HepG2 (cell line): ENCODE results near the gene RAB40C. TPM values are rescaled to one million over a fixed set of nuclear protein-coding genes. Genes with fewer than 3 reads are reported as not detected.

Experiments used
- AGO2 ChIP-seq: fragments of 200-400 bp; formaldehyde crosslinking; optimal IDR thresholded peaks from 2 replicates; pipeline ENCODE3; 2017; ENCODE audit warnings: mild to moderate bottlenecking, low read depth, low read length, moderate library complexity
- ATF2 ChIP-seq: sonication (generic); formaldehyde crosslinking; IDR thresholded peaks from 2 replicates; pipeline ENCODE4 v1.4.0; 2020; ENCODE audit warnings: missing genetic modification reagents
- CBX2 ChIP-seq, 2 experiments: fragments of 200-600 bp in 1 of 2; sonication (generic); formaldehyde crosslinking in 1 of 2; IDR thresholded peaks; 2 replicates each; pipeline versions ENCODE4 v1.7.0 to v1.8.1; 2018 to 2022; ENCODE audit warnings: low read depth in 2 of 2, low read length in 1 of 2, mild to moderate bottlenecking in 1 of 2, missing genetic modification reagents in 1 of 2
- CREB3 ChIP-seq: sonication (generic); formaldehyde crosslinking; IDR thresholded peaks from 2 replicates; pipeline ENCODE4 v1.5.0; 2020; ENCODE audit warnings: missing genetic modification reagents
- FUBP1 ChIP-seq: sonication (generic); formaldehyde crosslinking; IDR thresholded peaks from 2 replicates; pipeline ENCODE4 v1.5.1; 2020; ENCODE audit warnings: missing genetic modification reagents, mild to moderate bottlenecking, borderline replicate concordance
- KLF15 ChIP-seq: sonication (generic); formaldehyde crosslinking; IDR thresholded peaks from 2 replicates; pipeline ENCODE4 v1.8.1; 2023; ENCODE audit warnings: borderline replicate concordance, mild to moderate bottlenecking, inconsistent platforms, missing genetic modification reagents, mixed read lengths
- NCOA5 ChIP-seq: sonication (generic); formaldehyde crosslinking; IDR thresholded peaks from 2 replicates; pipeline ENCODE4 v1.4.0; 2020; ENCODE audit warnings: missing genetic modification reagents
- NFATC3 ChIP-seq: sonication (generic); formaldehyde crosslinking; IDR thresholded peaks from 2 replicates; pipeline ENCODE4 v1.5.1; 2020; ENCODE audit warnings: mild to moderate bottlenecking, missing genetic modification reagents
- PITX1 ChIP-seq: sonication (generic); formaldehyde crosslinking; IDR thresholded peaks from 2 replicates; pipeline ENCODE4 v1.5.1; 2020; ENCODE audit warnings: mild to moderate bottlenecking, missing genetic modification reagents
- PLRG1 ChIP-seq: fragments of 450-650 bp; conservative IDR thresholded peaks from 2 replicates; pipeline ENCODE4 v1.6.1; 2016
- PRDM15 ChIP-seq: sonication (generic); formaldehyde crosslinking; IDR thresholded peaks from 2 replicates; pipeline ENCODE4 v1.4.0; 2020; ENCODE audit warnings: missing genetic modification reagents
- RAD21 ChIP-seq: fragments of 450-650 bp; formaldehyde crosslinking; IDR thresholded peaks from 2 replicates; pipeline ENCODE4 v1.5.0; 2020; ENCODE audit warnings: mild to moderate bottlenecking
- SAP130 ChIP-seq: IDR thresholded peaks from 2 replicates; pipeline ENCODE4 v1.6.1; 2016; ENCODE audit warnings: low read depth
- SATB2 ChIP-seq: sonication (generic); formaldehyde crosslinking; IDR thresholded peaks from 2 replicates; pipeline ENCODE4 v1.5.0; 2020; ENCODE audit warnings: missing genetic modification reagents
- ZFAT ChIP-seq: sonication (generic); formaldehyde crosslinking; conservative IDR thresholded peaks from 2 replicates; pipeline ENCODE4 v1.8.1; 2023; ENCODE audit warnings: missing genetic modification reagents, inconsistent platforms
- ZFP1 ChIP-seq: IDR thresholded peaks from 2 replicates; pipeline ENCODE4 v1.6.1; 2016
- ZNF225 ChIP-seq: sonication (generic); formaldehyde crosslinking; IDR thresholded peaks from 2 replicates; pipeline ENCODE4 v1.4.0; 2020; ENCODE audit warnings: mild to moderate bottlenecking, missing genetic modification reagents
- ZNF335 ChIP-seq: sonication (generic); formaldehyde crosslinking; IDR thresholded peaks from 2 replicates; pipeline ENCODE4 v1.4.0; 2020; ENCODE audit warnings: missing genetic modification reagents
- ZNF383 ChIP-seq: sonication (generic); formaldehyde crosslinking; IDR thresholded peaks from 2 replicates; pipeline ENCODE4 v1.4.0; 2020; ENCODE audit warnings: missing genetic modification reagents, mild to moderate bottlenecking, borderline replicate concordance
- ZNF543 ChIP-seq: sonication (generic); formaldehyde crosslinking; IDR thresholded peaks from 2 replicates; pipeline ENCODE4 v1.4.0; 2020; ENCODE audit warnings: mild to moderate bottlenecking, missing genetic modification reagents
- ZNF768 ChIP-seq: sonication (generic); formaldehyde crosslinking; IDR thresholded peaks from 2 replicates; pipeline ENCODE4 v1.4.0; 2020; ENCODE audit warnings: missing genetic modification reagents
- ZNF792 ChIP-seq: IDR thresholded peaks from 2 replicates; pipeline ENCODE4 v1.6.1; 2016
- ZNF816 ChIP-seq: sonication (generic); formaldehyde crosslinking; IDR thresholded peaks from 2 replicates; pipeline ENCODE4 v1.8.0; 2022; ENCODE audit warnings: missing genetic modification reagents, mild to moderate bottlenecking, borderline replicate concordance
- polyA plus RNA-seq, 8 experiments: library from polyadenylated mRNA; depleted of rRNA in 3 of 8; stranded (reverse) in 7 of 8; unstranded in 1 of 8; fragments of >200 nt; fragmentation: Illumina TruSeq in 4 of 8; extraction: Trizol in 4 of 8; gene quantifications; 2 replicates each; pipeline versions ENCODE4 v1.2.1 to v1.2.3, GENCODE V29; 2011 to 2016; ENCODE audit warnings: low read depth in 4 of 8, missing spikeins in 1 of 8, mixed read lengths in 1 of 8; ENCODE audit not compliant: insufficient read depth in 1 of 8
- total RNA-seq, 5 experiments: library from RNA; depleted of rRNA; stranded (reverse); fragments of >200 nt; fragmentation: Illumina TruSeq; extraction: Trizol; gene quantifications; 2 replicates each; pipeline ENCODE4 v1.2.3, GENCODE V29; 2016; ENCODE audit warnings: low read depth in 1 of 5

RAB40C gene
- total and polyA plus RNA-seq, 2 of the 13 experiments (the other 11 are each of a cell fraction or from before 2014, with no cell fraction given) = 7.7 to 11.5 TPM

GRCh38 chr16:641326-642188, 51.7 kb downstream of the RAB40C start, which contains the start of gene MCRIP2 (continued):
- TF ChIP-seq PRDM15 (CRISPR knock-in tag) = no peak
- 0 out of 2 replicates have a peak, but pooled peaks have one; percentile 7 for TF ChIP-seq ZNF543 (CRISPR knock-in tag)
- peak; percentile 77 for TF ChIP-seq SAP130
- TF ChIP-seq KLF15 = no peak
- TF ChIP-seq PLRG1 = no peak
- no peak for TF ChIP-seq ATF2 (CRISPR knock-in tag)
- TF ChIP-seq ZNF792 = peak; percentile 46; the same call in 1 of the 2 replicates
- TF ChIP-seq ZFAT = no peak
- no peak for TF ChIP-seq NFATC3 (CRISPR knock-in tag)
- TF ChIP-seq ZNF225 (CRISPR knock-in tag) = no peak
- no peak; the same call in 1 of the 2 replicates for TF ChIP-seq ZNF816 (CRISPR knock-in tag)
- 0 out of 2 replicates have a peak, but pooled peaks have one; percentile 31 for TF ChIP-seq PITX1 (CRISPR knock-in tag)
- no peak for TF ChIP-seq ZNF383
- TF ChIP-seq ZNF768 (CRISPR knock-in tag) = peak; percentile 36; the same call in 1 of the 2 replicates
- TF ChIP-seq FUBP1 = no peak
- TF ChIP-seq ZNF335 = no peak
- no peak for TF ChIP-seq CBX2 (IDR thresholded peaks at IDR 0.05; ENCODE audit: low read depth, low read length)
- TF ChIP-seq CBX2 (CRISPR knock-in tag; IDR thresholded peaks at IDR 0.05; ENCODE audit: low read depth) = no peak
- TF ChIP-seq AGO2 = peak; percentile 26
- TF ChIP-seq SATB2 = no peak
- TF ChIP-seq ZFP1 = no peak
- peak; percentile 52; the same call in 1 of the 2 replicates for TF ChIP-seq RAD21 (CRISPR knock-in tag)
- TF ChIP-seq NCOA5 (CRISPR knock-in tag) = no peak
- TF ChIP-seq CREB3 = no peak
